Loucy (cell line): ENCODE measurements around the gene MRGPRE.

Experiments
- H2AFZ ChIP-seq: fragments of 200-600 bp; sonication (generic); 2 replicates; pipeline ENCODE4 v1.6.0; 2016; ENCODE audit warnings: antibody characterized with exemption, mild to moderate bottlenecking, low read length, moderate library complexity
- H3F3A ChIP-seq: fragments of 200-600 bp; 2 replicates; pipeline ENCODE4 v1.6.0; 2016; ENCODE audit warnings: antibody characterized with exemption, low read depth, mild to moderate bottlenecking
- H3K27me3 ChIP-seq: fragments of 200-600 bp; sonication (generic); 2 replicates; pipeline ENCODE4 v1.6.1; 2014; ENCODE audit warnings: low read length, mild to moderate bottlenecking; ENCODE audit not compliant: insufficient read depth, poor library complexity, severe bottlenecking
- H3K36me3 ChIP-seq: fragments of 200-600 bp; sonication (generic); 2 replicates; pipeline ENCODE4 v1.6.1; 2016; ENCODE audit warnings: low read length; ENCODE audit not compliant: insufficient read depth
- H3K4me1 ChIP-seq: fragments of 200-600 bp; sonication (generic); 2 replicates; pipeline ENCODE4 v1.5.1; 2014; ENCODE audit warnings: low read length, mild to moderate bottlenecking; ENCODE audit not compliant: insufficient read depth, poor library complexity, severe bottlenecking
- H3K4me2 ChIP-seq: fragments of 200-600 bp; sonication (generic); 2 replicates; pipeline ENCODE4 v1.6.0; 2014; ENCODE audit warnings: antibody characterized with exemption, low read length, low read depth, mild to moderate bottlenecking; ENCODE audit not compliant: poor library complexity, severe bottlenecking
- H3K4me3 ChIP-seq: fragments of 200-600 bp; sonication (generic); 2 replicates; pipeline ENCODE4 v1.5.1; 2014; ENCODE audit warnings: low read length, mild to moderate bottlenecking, mixed read lengths; ENCODE audit not compliant: poor library complexity, severe bottlenecking
- H3K79me2 ChIP-seq: fragments of 200-600 bp; sonication (generic); 2 replicates; pipeline ENCODE4 v1.6.1; 2014; ENCODE audit warnings: low read length; ENCODE audit not compliant: insufficient read depth
- H3K9ac ChIP-seq: fragments of 200-600 bp; sonication (generic); 2 replicates; pipeline ENCODE4 v1.6.0; 2014; ENCODE audit warnings: mild to moderate bottlenecking, low read depth, low read length, moderate library complexity; ENCODE audit not compliant: poor library complexity, severe bottlenecking
- H3K9me2 ChIP-seq: fragments of 200-600 bp; sonication (generic); replicated peaks from 2 replicates; pipeline ENCODE4 v1.6.1; 2016; ENCODE audit warnings: low read depth, low read length, mixed read lengths
- H3K9me3 ChIP-seq: fragments of 200-600 bp; sonication (generic); 2 replicates; pipeline ENCODE4 v1.6.1; 2014; ENCODE audit warnings: mild to moderate bottlenecking, antibody characterized with exemption, low read length, low read depth; ENCODE audit not compliant: insufficient read depth
- H4K20me1 ChIP-seq: fragments of 200-600 bp; sonication (generic); 2 replicates; pipeline ENCODE4 v1.6.0; 2014; ENCODE audit warnings: antibody characterized with exemption, low read length, mild to moderate bottlenecking; ENCODE audit not compliant: insufficient read depth, poor library complexity, severe bottlenecking
- CTCF ChIP-seq: fragments of 200-600 bp; sonication (generic); conservative IDR thresholded peaks from 2 replicates; pipeline ENCODE4 v1.5.1; 2014; ENCODE audit warnings: mild to moderate bottlenecking, antibody characterized with exemption, low read length
- EZH2phosphoT487 ChIP-seq: fragments of 200-600 bp; IDR thresholded peaks from 2 replicates; pipeline ENCODE4 v1.6.1; 2018; ENCODE audit warnings: antibody characterized with exemption, mild to moderate bottlenecking, moderate library complexity, borderline replicate concordance

The MRGPRE gene

GRCh38 chr11:3198815-3199214 is 33.4 kb downstream of the MRGPRE start:
- Histone ChIP-seq H2AFZ (no peak overlapping the region), H3K4me3 (no peak overlapping the region), H3K9me3 (no peaks in the 10 kb centered on the region), H3F3A (no peaks in the 10 kb centered on the region), H3K36me3 (no peaks in the 10 kb centered on the region), H3K4me1 (peaks cover 14% of the 10 kb centered on the region), H4K20me1 (no peaks in the 10 kb centered on the region), H3K4me2 (no peak overlapping the region), H3K9ac (no peak overlapping the region), H3K79me2 (no peaks in the 10 kb centered on the region), H3K9me2 (no peaks in the 10 kb centered on the region), H3K27me3 (no peaks in the 10 kb centered on the region)
- TF ChIP-seq EZH2phosphoT487: no peak
- no peak for TF ChIP-seq CTCF

GRCh38 chr11:3197878-3198528 is 34.2 kb downstream of the MRGPRE start:
- Histone ChIP-seq H3K4me1 (peaks cover 14% of the 10 kb centered on the region), H3K4me2 (no peak overlapping the region), H3K36me3 (no peaks in the 10 kb centered on the region), H3K4me3 (no peak overlapping the region), H4K20me1 (no peaks in the 10 kb centered on the region), H3K9me3 (no peaks in the 10 kb centered on the region), H2AFZ (no peak overlapping the region), H3K9ac (no peak overlapping the region), H3K79me2 (no peaks in the 10 kb centered on the region), H3K9me2 (no peaks in the 10 kb centered on the region), H3F3A (no peaks in the 10 kb centered on the region), H3K27me3 (no peaks in the 10 kb centered on the region)
- TF ChIP-seq CTCF: no peak
- no peak for TF ChIP-seq EZH2phosphoT487

- peaks cover 6% of the 10 kb centered on the region for H3K4me1 ChIP-seq
- H3K9me3 ChIP-seq: no peaks in the 10 kb centered on the region
- H3K79me2 ChIP-seq: no peaks in the 10 kb centered on the region
- H3K9me2 ChIP-seq: no peaks in the 10 kb centered on the region
- H3K4me3 ChIP-seq: no peak overlapping the region
- no peak overlapping the region for H3K4me2 ChIP-seq
- no peaks in the 10 kb centered on the region for H3K36me3 ChIP-seq
- no peak overlapping the region for H2AFZ ChIP-seq
- H3F3A ChIP-seq: no peaks in the 10 kb centered on the region
- H3K9ac ChIP-seq: no peak overlapping the region
- no peaks in the 10 kb centered on the region for H3K27me3 ChIP-seq
- no peak for TF ChIP-seq EZH2phosphoT487
- TF ChIP-seq CTCF: no peak
- no peaks in the 10 kb centered on the region for H4K20me1 ChIP-seq
Observed at GRCh38 chr11:3197044-3197695, 35.0 kb downstream of the MRGPRE start.
